IMR-90 (cell line): ENCODE data around the gene VSX2. TPM values are rescaled to one million over a fixed set of nuclear protein-coding genes. Genes with fewer than 3 reads are reported as not detected.

Experiments
- ATAC-seq: fragments of 200-7000 bp; cut with Tn5 transposase; 2 replicates; pipeline ENCODE4 v1.9.1; 2020; ENCODE audit warnings: low read depth, mild to moderate bottlenecking, moderate library complexity
- BruUV-seq: library from RNA; stranded (reverse); fragments of 400-500 nt; replicated peaks from 2 replicates; lab custom pipeline; 2021; lab: Mats Ljungman, UMichigan
- CTCF ChIA-PET: fragments of 300-600 bp; formaldehyde crosslinking; extraction: SDS; loops from one replicate; lab custom pipeline; 2021; ENCODE audit warnings: antibody characterized with exemption; lab: Yijun Ruan, JAX
- POLR2A ChIA-PET: fragments of 300-600 bp; sonication (Branson Sonifier 250); formaldehyde crosslinking; loops from one replicate; lab custom pipeline; 2022; ENCODE audit warnings: antibody characterized with exemption; ENCODE audit not compliant: unreplicated experiment; lab: Charles Lee
- DNase-seq: peaks from one replicate; pipeline ENCODE4 v3.0.0; 2013
- H2AFZ ChIP-seq: replicated peaks from 2 replicates; pipeline ENCODE3; 2013; ENCODE audit warnings: low read length, mild to moderate bottlenecking; ENCODE audit not compliant: poor library complexity
- H2AK5ac ChIP-seq: 2 replicates; pipeline ENCODE4 v1.6.1; 2013; ENCODE audit warnings: low read depth, low read length, inconsistent platforms
- H2AK9ac ChIP-seq: replicated peaks from 2 replicates; pipeline ENCODE3; 2013; ENCODE audit warnings: mild to moderate bottlenecking, low read depth, low read length, moderate library complexity; ENCODE audit not compliant: poor library complexity
- H2BK120ac ChIP-seq: 2 replicates; pipeline ENCODE4 v1.6.1; 2013; ENCODE audit warnings: low read depth, low read length, inconsistent platforms
- H2BK15ac ChIP-seq: 3 replicates; pipeline ENCODE4 v1.6.1; 2013; ENCODE audit warnings: low read depth, low read length, inconsistent platforms
- H2BK20ac ChIP-seq: 2 replicates; pipeline ENCODE4 v1.6.1; 2013; ENCODE audit warnings: low read depth, mild to moderate bottlenecking, inconsistent platforms, low read length, moderate library complexity
- H2BK5ac ChIP-seq: 2 replicates; pipeline ENCODE4 v1.6.1; 2013; ENCODE audit warnings: mild to moderate bottlenecking, low read depth, low read length, inconsistent platforms; ENCODE audit not compliant: poor library complexity, severe bottlenecking
- H3K14ac ChIP-seq: replicated peaks from 2 replicates; pipeline ENCODE4 v1.6.1; 2013; ENCODE audit warnings: low read depth, low read length, inconsistent platforms
- H3K18ac ChIP-seq: 2 replicates; pipeline ENCODE4 v1.6.1; 2013; ENCODE audit warnings: low read depth, low read length, control low read depth
- H3K23ac ChIP-seq: 2 replicates; pipeline ENCODE4 v1.6.1; 2013; ENCODE audit warnings: low read depth, low read length, inconsistent platforms
- H3K27ac ChIP-seq: 2 replicates; pipeline ENCODE4 v1.5.1; 2013; ENCODE audit warnings: mild to moderate bottlenecking, control low read depth, low read length; ENCODE audit not compliant: insufficient read depth
- H3K27me3 ChIP-seq: 2 replicates; pipeline ENCODE4 v1.6.1; 2013; ENCODE audit warnings: low read length; ENCODE audit not compliant: control insufficient read depth, insufficient read depth
- H3K36me3 ChIP-seq: 2 replicates; pipeline ENCODE4 v1.6.1; 2013; ENCODE audit warnings: low read length, mixed read lengths; ENCODE audit not compliant: control insufficient read depth, insufficient read depth
- H3K4ac ChIP-seq: 2 replicates; pipeline ENCODE4 v1.6.1; 2013; ENCODE audit warnings: low read depth, low read length, inconsistent platforms
- H3K4me1 ChIP-seq: 2 replicates; pipeline ENCODE4 v1.6.1; 2013; ENCODE audit warnings: low read length, mixed read lengths; ENCODE audit not compliant: control insufficient read depth, insufficient read depth
- H3K4me2 ChIP-seq: 2 replicates; pipeline ENCODE4 v1.6.1; 2013; ENCODE audit warnings: low read depth, mild to moderate bottlenecking, control low read depth, low read length, moderate library complexity
- H3K4me3 ChIP-seq: 2 replicates; pipeline ENCODE4 v1.5.1; 2013; ENCODE audit warnings: low read depth, mild to moderate bottlenecking, control low read depth, low read length, moderate library complexity; ENCODE audit not compliant: insufficient read depth
- H3K56ac ChIP-seq: 2 replicates; pipeline ENCODE4 v1.6.1; 2013; ENCODE audit warnings: low read length, inconsistent platforms; ENCODE audit not compliant: insufficient read depth; ENCODE audit errors: extremely low read depth
- H3K79me1 ChIP-seq, 2 experiments: 2 replicates each; pipeline ENCODE4 v1.6.1; 2013; ENCODE audit warnings: low read length in 2 of 2, inconsistent platforms in 1 of 2, low read depth in 1 of 2
- H3K9ac ChIP-seq: 2 replicates; pipeline ENCODE4 v1.6.1; 2013; ENCODE audit warnings: low read depth, low read length, control low read depth
- H3K9me1 ChIP-seq: 2 replicates; pipeline ENCODE4 v1.6.1; 2013; ENCODE audit warnings: low read length, inconsistent platforms; ENCODE audit not compliant: insufficient read depth
- H3K9me3 ChIP-seq: 2 replicates; pipeline ENCODE4 v1.6.1; 2013; ENCODE audit warnings: low read length; ENCODE audit not compliant: control insufficient read depth, insufficient read depth
- H4K20me1 ChIP-seq: 2 replicates; pipeline ENCODE4 v1.6.1; 2013; ENCODE audit warnings: low read length, inconsistent platforms; ENCODE audit not compliant: insufficient read depth
- H4K5ac ChIP-seq: 2 replicates; pipeline ENCODE4 v1.6.1; 2013; ENCODE audit warnings: mild to moderate bottlenecking, low read depth, low read length, control low read depth
- H4K8ac ChIP-seq, 2 experiments: 2 replicates each; pipeline ENCODE4 v1.6.1; 2013; ENCODE audit warnings: low read depth in 2 of 2, low read length in 2 of 2, control low read depth in 1 of 2, inconsistent platforms in 1 of 2
- H4K91ac ChIP-seq: 2 replicates; pipeline ENCODE4 v1.6.1; 2013; ENCODE audit warnings: low read depth, low read length, inconsistent platforms; ENCODE audit not compliant: insufficient read depth
- CHD1 ChIP-seq: IDR thresholded peaks from 2 replicates; pipeline ENCODE4 v1.6.1; 2012; ENCODE audit warnings: low read depth, low read length, improper control_type of control experiment
- CTCF ChIP-seq: conservative IDR thresholded peaks from 2 replicates; pipeline ENCODE4 v1.5.1; 2012; ENCODE audit warnings: mild to moderate bottlenecking, low read depth, low read length, improper control_type of control experiment
- NFE2L2 ChIP-seq: fragments of 150-350 bp; IDR thresholded peaks from 2 replicates; pipeline ENCODE4 v1.6.1; 2016; ENCODE audit warnings: low read depth, mild to moderate bottlenecking, low read length
- RFX5 ChIP-seq: IDR thresholded peaks from 2 replicates; pipeline ENCODE4 v1.8.0; 2012; ENCODE audit warnings: low read depth, mild to moderate bottlenecking, low read length, moderate library complexity
- WGBS, 2 experiments: methylation state at CpG; one replicate each; pipeline versions ENCODE4 v1.1.5 to v1.1.7; 2013; ENCODE audit warnings: missing lambda C conversion rate in 2 of 2; ENCODE audit not compliant: insufficient read length in 1 of 2; ENCODE audit errors: extremely low coverage in 2 of 2; 5-methylcytosine and 5-hydroxymethylcytosine counted together
- dilution Hi-C: fragments of 300-500 bp; cut with HindIII; formaldehyde crosslinking; loops from one replicate; pipeline ENCODE4 v1.14.3; 2018; ENCODE audit warnings: low sequenced_read_pairs; ENCODE audit not compliant: unreplicated experiment
- in situ Hi-C: fragments of 300-500 bp; cut with MboI; formaldehyde crosslinking; loops from 3 replicates; pipeline ENCODE4 v1.14.3; 2019; ENCODE audit warnings: low sequenced_read_pairs, inconsistent platforms, mixed read lengths
- intact Hi-C: fragments of 100-400 bp; cut with micrococcal nuclease; formaldehyde crosslinking; loops from 2 replicates; pipeline ENCODE4 v1.10.0; 2022
- polyA plus RNA-seq, 3 experiments: library from polyadenylated mRNA; depleted of rRNA; stranded (reverse); fragments of >200 nt; gene quantifications; 2 replicates each; pipeline ENCODE4 v1.2.3, GENCODE V29; 2012; ENCODE audit warnings: low replicate concordance in 1 of 3
- total RNA-seq: library from RNA; depleted of rRNA; stranded (reverse); fragments of >200 nt; gene quantifications from 2 replicates; pipeline ENCODE4 v1.2.3, GENCODE V29; 2012

VSX2 gene
- total and polyA plus RNA-seq, 2 of the 4 experiments (the other 2 are of a cell fraction): not detected

- ATAC-seq: no peak
- TF ChIP-seq CHD1 (no peak), CTCF (no peak), RFX5 (no peak), NFE2L2 (no peak)
- no peaks in the 10 kb centered on the region for H3K9me3 ChIP-seq
- no peak overlapping the region for H3K23ac ChIP-seq
- H3K9ac ChIP-seq: no peak overlapping the region
- no peak overlapping the region for H3K27ac ChIP-seq
- WGBS, 2 experiments: 91% methylated on average over 8 of the region's 12 CpGs; no CpG with 5 or more reads in 1 of the 2 experiments
- no peak overlapping the region for H2BK5ac ChIP-seq
- H3K14ac ChIP-seq: no peak overlapping the region
- H2AFZ ChIP-seq: no peak overlapping the region
- no peak overlapping the region for H4K5ac ChIP-seq
- H4K91ac ChIP-seq: no peak overlapping the region
- H3K36me3 ChIP-seq: no peaks in the 10 kb centered on the region
- POLR2A ChIA-PET: no interaction called here
- H2AK9ac ChIP-seq: no peak overlapping the region
- no TSS peak for BruUV-seq
- H2AK5ac ChIP-seq: no peak overlapping the region
- dilution Hi-C loops: no loop called here
- peaks cover 6% of the 10 kb centered on the region; the same call in 1 of the 2 replicates for H3K9me1 ChIP-seq
- CTCF ChIA-PET: no interaction called here
- H2BK120ac ChIP-seq: no peak overlapping the region
- no peaks in the 10 kb centered on the region for H4K20me1 ChIP-seq
- H3K18ac ChIP-seq: no peak overlapping the region
- no peak overlapping the region for H3K4me3 ChIP-seq
- in situ Hi-C loops: no loop called here
- no peak overlapping the region for H3K56ac ChIP-seq
- peaks cover 50% of the 10 kb centered on the region for H3K27me3 ChIP-seq
- H2BK20ac ChIP-seq: no peak overlapping the region
- no peaks in the 10 kb centered on the region for H3K79me1 ChIP-seq
- intact Hi-C loops: no loop called here
- H2BK15ac ChIP-seq: no peak overlapping the region
- no peak overlapping the region for H3K4ac ChIP-seq
- no peak overlapping the region for H3K4me2 ChIP-seq
- H4K8ac ChIP-seq: no peak overlapping the region
- no peak for DNase-seq
- no peaks in the 10 kb centered on the region for H3K4me1 ChIP-seq
Measured at GRCh38 chr14:74259513-74259912, 20.3 kb downstream of the VSX2 start.
